Endothelial cell of umbilical vein (primary cell): ENCODE measurements around the gene CNOT1. TPM values are rescaled to one million over a fixed set of nuclear protein-coding genes. Genes with fewer than 3 reads are reported as not detected.

Experiments used
- BruUV-seq: library from RNA; stranded (reverse); fragments of 400-500 nt; replicated peaks from 2 replicates; lab custom pipeline; 2021; lab: Mats Ljungman, UMichigan
- CTCF ChIA-PET: fragments of 300-600, 350-600 bp; sonication (Branson Sonifier 250); formaldehyde crosslinking; loops from one replicate; lab custom pipeline; 2021; ENCODE audit warnings: antibody characterized with exemption, inconsistent platforms; lab: Charles Lee
- POLR2A ChIA-PET: fragments of 300-600, 350-600 bp; sonication (Branson Sonifier 250); formaldehyde crosslinking; loops from one replicate; lab custom pipeline; 2021; ENCODE audit warnings: antibody characterized with exemption, inconsistent platforms; lab: Charles Lee
- DNase-seq: peaks from one replicate; pipeline ENCODE4 v3.0.0-alpha.2; 2011; ENCODE audit warnings: low read depth, low spot score
- FAIRE-seq: peaks from 2 replicates; lab custom pipeline; 2011; peaks lifted over from hg19 to GRCh38; lab: Jason Lieb, UNC
- H2AFZ ChIP-seq: 2 replicates; pipeline ENCODE4 v1.6.0; 2012; ENCODE audit warnings: low read depth, low read length, control low read depth, inconsistent platforms
- H3K27ac ChIP-seq: 2 replicates; pipeline ENCODE4 v1.5.1; 2011; ENCODE audit warnings: low read depth, mild to moderate bottlenecking, control low read depth, low read length, moderate library complexity; ENCODE audit not compliant: insufficient read depth
- H3K27me3 ChIP-seq, 2 experiments: 2 replicates each; pipeline versions ENCODE4 v1.6.0 to v1.6.1; 2011; ENCODE audit warnings: low read length in 2 of 2, mixed read lengths in 1 of 2; ENCODE audit not compliant: control insufficient read depth in 2 of 2, insufficient read depth in 2 of 2
- H3K36me3 ChIP-seq, 2 experiments: 2 replicates in 1 of 2; 3 replicates in 1 of 2; pipeline ENCODE4 v1.5.1; 2011; ENCODE audit warnings: low read length in 2 of 2, mild to moderate bottlenecking in 1 of 2, moderate library complexity in 1 of 2; ENCODE audit not compliant: control insufficient read depth in 2 of 2, insufficient read depth in 2 of 2; ENCODE audit errors: extremely low read depth in 1 of 2
- H3K4me1 ChIP-seq: 3 replicates; pipeline ENCODE4 v1.5.1; 2011; ENCODE audit warnings: mild to moderate bottlenecking, low read length; ENCODE audit not compliant: control insufficient read depth, insufficient read depth; ENCODE audit errors: extremely low read depth
- H3K4me2 ChIP-seq: 2 replicates; pipeline ENCODE4 v1.6.1; 2011; ENCODE audit warnings: low read length, control low read depth, mixed read lengths; ENCODE audit not compliant: insufficient read depth
- H3K4me3 ChIP-seq, 3 experiments: fragments of 200-600 bp in 1 of 3; sonication (generic), shearing (Covaris generic) in 1 of 3; replicated peaks in 1 of 3; 2 replicates each; pipeline ENCODE4 v1.5.1; 2011 to 2016; ENCODE audit warnings: control low read depth in 3 of 3, low read length in 3 of 3, mild to moderate bottlenecking in 2 of 3, inconsistent platforms in 1 of 3, low read depth in 1 of 3, moderate library complexity in 1 of 3; ENCODE audit not compliant: insufficient read depth in 1 of 3
- H3K79me2 ChIP-seq: 2 replicates; pipeline ENCODE4 v1.6.0; 2012; ENCODE audit warnings: low read length, inconsistent platforms; ENCODE audit not compliant: control insufficient read depth, insufficient read depth
- H3K9ac ChIP-seq: replicated peaks from 2 replicates; pipeline ENCODE3; 2011; ENCODE audit warnings: low read length, control low read depth; ENCODE audit not compliant: insufficient read depth; ENCODE audit errors: extremely low read depth
- H3K9me1 ChIP-seq: replicated peaks from 3 replicates; pipeline ENCODE4 v1.6.0; 2011; ENCODE audit warnings: mild to moderate bottlenecking, low read length; ENCODE audit not compliant: control insufficient read depth, insufficient read depth; ENCODE audit errors: extremely low read depth
- H3K9me3 ChIP-seq: replicated peaks from 2 replicates; pipeline ENCODE4 v1.5.1; 2012; ENCODE audit warnings: low read length, inconsistent platforms; ENCODE audit not compliant: control insufficient read depth, insufficient read depth
- H4K20me1 ChIP-seq: replicated peaks from 2 replicates; pipeline ENCODE3; 2011; ENCODE audit warnings: mild to moderate bottlenecking, low read length; ENCODE audit not compliant: control insufficient read depth, insufficient read depth; ENCODE audit errors: extremely low read depth
- CTCF ChIP-seq, 2 donors: IDR thresholded peaks; 1 replicate in 1 of 2; 2 replicates in 1 of 2; pipeline ENCODE4 v1.5.1; 2011; ENCODE audit warnings: low read length in 2 of 2, mild to moderate bottlenecking in 2 of 2, moderate library complexity in 2 of 2, control low read depth in 1 of 2, inconsistent platforms in 1 of 2, low read depth in 1 of 2; ENCODE audit not compliant: insufficient read depth in 1 of 2; ENCODE audit errors: extremely low read depth in 1 of 2
- EZH2 ChIP-seq: IDR thresholded peaks from 2 replicates; pipeline ENCODE4 v1.6.1; 2012; ENCODE audit warnings: borderline replicate concordance, low read depth, mild to moderate bottlenecking, moderate library complexity, low read length, inconsistent platforms; ENCODE audit not compliant: severe bottlenecking
- FOS ChIP-seq: IDR thresholded peaks from 2 replicates; pipeline ENCODE4 v1.6.1; 2011; ENCODE audit warnings: mild to moderate bottlenecking, low read length, moderate library complexity, borderline replicate concordance; ENCODE audit not compliant: insufficient read depth
- GATA2 ChIP-seq: IDR thresholded peaks from 2 replicates; pipeline ENCODE4 v1.7.0; 2011; ENCODE audit warnings: low read depth, mild to moderate bottlenecking, moderate library complexity, mixed read lengths, low read length; ENCODE audit not compliant: insufficient read length, insufficient read depth
- JUN ChIP-seq: IDR thresholded peaks from 2 replicates; pipeline ENCODE4 v1.6.1; 2011; ENCODE audit warnings: borderline replicate concordance, low read depth; ENCODE audit not compliant: insufficient read length, insufficient read depth
- MAX ChIP-seq: IDR thresholded peaks from 2 replicates; pipeline ENCODE4 v1.6.1; 2011; ENCODE audit not compliant: insufficient read depth, insufficient read length
- MYC ChIP-seq: IDR thresholded peaks from one replicate; pipeline ENCODE4 v1.6.1; 2011; ENCODE audit warnings: mild to moderate bottlenecking, low read depth, low read length
- POLR2A ChIP-seq: IDR thresholded peaks from 2 replicates; pipeline ENCODE4 v1.6.1; 2012; ENCODE audit warnings: low read depth, mild to moderate bottlenecking, control low read depth, low read length
- POLR2AphosphoS5 ChIP-seq: IDR thresholded peaks from 2 replicates; pipeline ENCODE4 v1.6.1; 2012; ENCODE audit warnings: low read depth, mild to moderate bottlenecking, control low read depth, low read length, moderate library complexity; ENCODE audit not compliant: insufficient read depth
- dilution Hi-C: fragments of 300-500 bp; cut with MboI; formaldehyde crosslinking; loops from one replicate; pipeline ENCODE4 v1.15.0; 2019; ENCODE audit warnings: low sequenced_read_pairs; ENCODE audit not compliant: extremely low pct_ligation_motif_present
- intact Hi-C: fragments of 100-400 bp; cut with micrococcal nuclease; formaldehyde crosslinking; loops from one replicate; pipeline ENCODE4 v1.10.0; 2022
- polyA plus RNA-seq, 4 experiments: library from polyadenylated mRNA; depleted of rRNA in 3 of 4; stranded (reverse) in 3 of 4; unstranded in 1 of 4; fragments of >200 nt; gene quantifications; 2 replicates each; pipeline versions ENCODE4 v1.2.1 to v1.2.3, GENCODE V29; 2011 to 2012; ENCODE audit warnings: missing spikeins in 1 of 4
- total RNA-seq: library from RNA; stranded (reverse); gene quantifications from 2 replicates; pipeline ENCODE4 v1.2.3, GENCODE V29; 2021

The CNOT1 gene
- total and polyA plus RNA-seq, 2 donors (not counting 3 experiments of a cell fraction or from before 2014, with no cell fraction given) = 142 to 151 TPM

- H3K79me2 ChIP-seq = peaks cover 9% of the 10 kb centered on the region
- TF ChIP-seq MAX (no peak), GATA2 (no peak)
- H3K27ac ChIP-seq = no peak overlapping the region
- no peak overlapping the region for H3K4me2 ChIP-seq
- DNase-seq (no peak), FAIRE-seq (no peak)
- H2AFZ ChIP-seq = no peak overlapping the region
- no peaks in the 10 kb centered on the region for H3K9me3 ChIP-seq
- H3K4me1 ChIP-seq = no peaks in the 10 kb centered on the region
- BruUV-seq = no TSS peak
- no peak overlapping the region for H3K9ac ChIP-seq
- no peak overlapping the region for H3K4me3 ChIP-seq
- CTCF ChIA-PET = interaction anchor here (1.5 kb wide), 1 partner anchor 38 kb away, joined by 3 read pairs; no protein-coding TSS in a partner anchor
- H4K20me1 ChIP-seq = peaks cover 5% of the 10 kb centered on the region
- intact Hi-C loops (no loop called here), dilution Hi-C loops (no loop called here)
- peaks cover 30 to 51% of the 10 kb centered on the region in 2 experiments for H3K36me3 ChIP-seq
- H3K27me3 ChIP-seq = no peaks in the 10 kb centered on the region
- no peaks in the 10 kb centered on the region for H3K9me1 ChIP-seq
- POLR2A ChIA-PET = no interaction called here
These were observed 72.9 kb downstream of the CNOT1 start for GRCh38 chr16:58556678-58557077.

GRCh38 chr16:58551496-58551895 lies 78.1 kb downstream of the CNOT1 start:
- FAIRE-seq = no peak
- H3K27ac ChIP-seq = no peak overlapping the region
- H3K9me3 ChIP-seq = no peaks in the 10 kb centered on the region
- BruUV-seq = no TSS peak
- peaks cover 3% of the 10 kb centered on the region for H3K79me2 ChIP-seq
- ChIA-PET POLR2A (no interaction called here), CTCF (interaction anchor here (0.8 to 1.3 kb wide), 2 partner anchors 25 to 205 kb away, joined by 3 to 4 read pairs; no protein-coding TSS in a partner anchor)
- TF ChIP-seq POLR2A (no peak), MAX (no peak), MYC (no peak), JUN (no peak), POLR2AphosphoS5 (no peak), FOS (no peak), EZH2 (no peak), GATA2 (no peak), CTCF (IDR thresholded peaks at IDR 0.05; ENCODE audit: extremely low read depth in 1 of 2, insufficient read depth in 1 of 2, low read depth in 1 of 2, low read length in 2 of 2) (no peak)
- no peak overlapping the region for H3K4me3 ChIP-seq
- no peak overlapping the region for H3K9ac ChIP-seq
- H3K9me1 ChIP-seq = no peaks in the 10 kb centered on the region
- H3K27me3 ChIP-seq = no peaks in the 10 kb centered on the region
- no peaks in the 10 kb centered on the region for H3K4me1 ChIP-seq
- H3K36me3 ChIP-seq = peaks cover 28 to 52% of the 10 kb centered on the region in 2 experiments
- intact Hi-C loops = no loop called here
- no peak overlapping the region for H2AFZ ChIP-seq
- DNase-seq = no peak
- no peak overlapping the region for H3K4me2 ChIP-seq
- peaks cover 2% of the 10 kb centered on the region for H4K20me1 ChIP-seq
- dilution Hi-C loops = no loop called here
